T-helper 1 cell (primary cell): ENCODE data around the gene KIF3C.
A peak's percentile ranks its signal among the peaks of the same experiment; 100 is the strongest.
"Not testable (repeated sequence)": the region's sequence is repeated elsewhere in the genome, so short reads cannot be mapped to it uniquely, and the experiment has no call there.

ENCODE experiments used
- DNase-seq, 5 donors: peaks; one replicate each; pipeline ENCODE4 v3.0.0-alpha.2; 2012 to 2020

KIF3C gene

GRCh38 chr2:25958611-25959010 lies 23.7 kb downstream of the KIF3C start:
- DNase-seq, result not testable (repeated sequence)

GRCh38 chr2:25957743-25958142 lies 24.6 kb downstream of the KIF3C start:
- DNase-seq, result no peak

- no peak for DNase-seq
Observed at GRCh38 chr2:25955869-25956535, 26.3 kb downstream of the KIF3C start.

- DNase-seq, result no peak
Observed at GRCh38 chr2:25955036-25955435, 27.3 kb downstream of the KIF3C start.

- DNase-seq, result no peak
Observed at GRCh38 chr2:25954199-25954752, 28.0 kb downstream of the KIF3C start.

- peak; percentile 27 to 73 (median 60) for DNase-seq
Observed at GRCh38 chr2:25951071-25951547, 31.2 kb downstream of the KIF3C start.

- DNase-seq, result no peak
Observed at GRCh38 chr2:25948437-25948836, 33.9 kb downstream of the KIF3C start.

GRCh38 chr2:25941042-25941441 lies 41.3 kb downstream of the KIF3C start:
- DNase-seq, result no peak

GRCh38 chr2:25939257-25939668 lies 43.0 kb downstream of the KIF3C start:
- no peak for DNase-seq

GRCh38 chr2:25938345-25938744 lies 44.0 kb downstream of the KIF3C start:
- DNase-seq, result no peak

- no peak for DNase-seq
Observed at GRCh38 chr2:25936889-25937545, 45.3 kb downstream of the KIF3C start.

GRCh38 chr2:25933622-25934021 lies 48.7 kb downstream of the KIF3C start:
- DNase-seq, result no peak

- no peak for DNase-seq
Observed at GRCh38 chr2:25929789-25930473, 52.4 kb downstream of the KIF3C start.

- DNase-seq, result no peak
Observed at GRCh38 chr2:25928668-25929067, 53.6 kb downstream of the KIF3C start.

- DNase-seq, result peak in 1 of 5 donors; percentile 51
Observed at GRCh38 chr2:25926984-25927756, 55.1 kb downstream of the KIF3C start.

GRCh38 chr2:25922501-25922900 lies 59.8 kb downstream of the KIF3C start:
- DNase-seq, result no peak

GRCh38 chr2:25920786-25921415 lies 61.4 kb downstream of the KIF3C start:
- DNase-seq, result no peak

- DNase-seq, result no peak
Observed at GRCh38 chr2:25920336-25920735, 62.0 kb downstream of the KIF3C start.

- no peak for DNase-seq
Observed at GRCh38 chr2:25917832-25918231, 64.5 kb downstream of the KIF3C start.

GRCh38 chr2:25917411-25917810 lies 64.9 kb downstream of the KIF3C start:
- DNase-seq, result not testable (repeated sequence)

GRCh38 chr2:25915944-25916772 lies 66.1 kb downstream of the KIF3C start:
- DNase-seq, result peak in 2 of 5 donors; percentile 4 to 69
